AG09309 (cell line): ENCODE measurements around the gene LAIR2.

ENCODE experiments used
- DNase-seq: peaks from one replicate; pipeline ENCODE4 v3.0.0-alpha.2; 2010; ENCODE audit warnings: low read depth
- H3K4me3 ChIP-seq: 2 replicates; pipeline ENCODE4 v1.5.1; 2011; ENCODE audit warnings: mild to moderate bottlenecking, low read depth, low read length, moderate library complexity; ENCODE audit not compliant: control insufficient read depth
- TF ChIP-seq, protein P1 (sequence below): IDR thresholded peaks from 2 replicates; pipeline ENCODE4 v1.5.1; 2011; ENCODE audit warnings: mild to moderate bottlenecking, low read depth, low read length, inconsistent platforms; ENCODE audit not compliant: insufficient read depth, control insufficient read depth; ENCODE audit errors: missing control alignments

The LAIR2 gene, protein sequence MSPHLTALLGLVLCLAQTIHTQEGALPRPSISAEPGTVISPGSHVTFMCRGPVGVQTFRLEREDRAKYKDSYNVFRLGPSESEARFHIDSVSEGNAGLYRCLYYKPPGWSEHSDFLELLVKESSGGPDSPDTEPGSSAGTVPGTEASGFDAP

DNA sequence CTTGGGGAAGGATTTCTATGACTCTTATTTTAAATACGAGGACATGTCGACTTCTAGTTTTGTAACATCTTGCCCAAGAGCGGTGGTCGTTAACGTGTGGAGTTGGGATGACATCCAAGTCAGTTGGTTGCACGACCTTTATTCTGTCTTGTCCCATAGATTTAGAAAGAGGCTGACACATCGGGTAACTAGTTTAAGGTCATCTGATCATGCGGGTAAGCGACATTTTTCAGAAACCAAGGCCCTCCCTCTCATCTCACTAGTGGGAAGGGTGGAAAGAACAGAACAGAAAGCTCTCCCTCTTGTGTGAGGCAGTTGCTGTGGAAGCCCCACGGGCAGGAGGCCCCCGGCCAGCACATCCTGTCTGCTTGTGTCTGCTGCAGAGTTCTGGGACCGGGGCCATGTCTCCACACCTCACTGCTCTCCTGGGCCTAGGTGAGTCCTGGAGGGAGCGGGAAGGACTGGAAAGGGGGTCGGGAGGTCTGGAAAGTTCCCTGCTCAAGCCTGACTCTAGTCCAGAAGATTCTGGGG lies at the start of gene LAIR2:
Gene LAIR2 (plus strand): TSS at position 314 of the 531 bp plus-strand sequence. CDS start 88 bp downstream, at position 402.
- no peak within 1 kb of the TSS for H3K4me3 ChIP-seq

DNA sequence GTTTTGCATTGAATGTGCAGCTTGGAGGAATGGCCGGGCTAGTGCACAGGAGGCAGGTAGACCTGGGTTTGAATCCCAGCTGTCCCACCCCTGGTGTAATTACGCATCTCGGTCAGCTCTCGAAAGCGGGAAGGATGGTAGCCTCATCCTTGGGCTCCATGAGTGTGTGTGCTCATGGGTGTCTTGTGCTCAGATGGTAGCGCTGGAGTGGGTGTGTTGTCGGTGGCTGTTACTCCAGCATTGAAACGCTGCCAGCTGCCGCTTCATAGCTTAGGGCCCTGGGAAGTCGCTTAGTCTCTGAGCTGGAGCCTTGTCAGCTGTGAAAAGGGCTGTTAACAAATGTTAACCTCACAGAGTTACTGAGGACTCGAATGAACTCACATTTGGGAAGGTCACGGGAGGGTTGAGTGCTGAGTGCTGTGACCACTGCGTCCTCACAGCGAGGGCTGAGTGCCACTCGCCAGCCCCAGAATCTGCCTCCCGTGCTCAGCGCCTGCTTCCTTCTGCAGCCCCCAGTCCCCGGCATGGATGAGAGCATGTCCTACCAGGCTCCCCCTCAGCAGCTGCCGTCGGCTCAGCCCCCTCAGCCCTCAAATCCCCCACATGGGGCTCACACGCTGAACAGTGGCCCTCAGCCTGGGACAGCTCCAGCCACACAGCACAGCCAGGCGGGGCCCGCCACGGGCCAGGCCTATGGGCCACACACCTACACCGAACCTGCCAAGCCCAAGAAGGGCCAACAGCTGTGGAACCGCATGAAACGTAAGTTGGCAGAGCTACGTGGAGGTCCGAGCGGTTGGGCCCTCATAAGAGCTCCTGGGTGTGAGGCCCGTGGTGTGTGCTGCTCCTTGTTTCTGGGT lies 48.5 kb upstream of the LAIR2 start:
- TF ChIP-seq, protein P1, sequence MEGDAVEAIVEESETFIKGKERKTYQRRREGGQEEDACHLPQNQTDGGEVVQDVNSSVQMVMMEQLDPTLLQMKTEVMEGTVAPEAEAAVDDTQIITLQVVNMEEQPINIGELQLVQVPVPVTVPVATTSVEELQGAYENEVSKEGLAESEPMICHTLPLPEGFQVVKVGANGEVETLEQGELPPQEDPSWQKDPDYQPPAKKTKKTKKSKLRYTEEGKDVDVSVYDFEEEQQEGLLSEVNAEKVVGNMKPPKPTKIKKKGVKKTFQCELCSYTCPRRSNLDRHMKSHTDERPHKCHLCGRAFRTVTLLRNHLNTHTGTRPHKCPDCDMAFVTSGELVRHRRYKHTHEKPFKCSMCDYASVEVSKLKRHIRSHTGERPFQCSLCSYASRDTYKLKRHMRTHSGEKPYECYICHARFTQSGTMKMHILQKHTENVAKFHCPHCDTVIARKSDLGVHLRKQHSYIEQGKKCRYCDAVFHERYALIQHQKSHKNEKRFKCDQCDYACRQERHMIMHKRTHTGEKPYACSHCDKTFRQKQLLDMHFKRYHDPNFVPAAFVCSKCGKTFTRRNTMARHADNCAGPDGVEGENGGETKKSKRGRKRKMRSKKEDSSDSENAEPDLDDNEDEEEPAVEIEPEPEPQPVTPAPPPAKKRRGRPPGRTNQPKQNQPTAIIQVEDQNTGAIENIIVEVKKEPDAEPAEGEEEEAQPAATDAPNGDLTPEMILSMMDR: no peak
- H3K4me3 ChIP-seq: no peak overlapping the region
- DNase-seq: no peak

More for the DNA sequence above, at the start of gene LAIR2:
- no peak for DNase-seq
- TF ChIP-seq, protein P1: no peak

DNA sequence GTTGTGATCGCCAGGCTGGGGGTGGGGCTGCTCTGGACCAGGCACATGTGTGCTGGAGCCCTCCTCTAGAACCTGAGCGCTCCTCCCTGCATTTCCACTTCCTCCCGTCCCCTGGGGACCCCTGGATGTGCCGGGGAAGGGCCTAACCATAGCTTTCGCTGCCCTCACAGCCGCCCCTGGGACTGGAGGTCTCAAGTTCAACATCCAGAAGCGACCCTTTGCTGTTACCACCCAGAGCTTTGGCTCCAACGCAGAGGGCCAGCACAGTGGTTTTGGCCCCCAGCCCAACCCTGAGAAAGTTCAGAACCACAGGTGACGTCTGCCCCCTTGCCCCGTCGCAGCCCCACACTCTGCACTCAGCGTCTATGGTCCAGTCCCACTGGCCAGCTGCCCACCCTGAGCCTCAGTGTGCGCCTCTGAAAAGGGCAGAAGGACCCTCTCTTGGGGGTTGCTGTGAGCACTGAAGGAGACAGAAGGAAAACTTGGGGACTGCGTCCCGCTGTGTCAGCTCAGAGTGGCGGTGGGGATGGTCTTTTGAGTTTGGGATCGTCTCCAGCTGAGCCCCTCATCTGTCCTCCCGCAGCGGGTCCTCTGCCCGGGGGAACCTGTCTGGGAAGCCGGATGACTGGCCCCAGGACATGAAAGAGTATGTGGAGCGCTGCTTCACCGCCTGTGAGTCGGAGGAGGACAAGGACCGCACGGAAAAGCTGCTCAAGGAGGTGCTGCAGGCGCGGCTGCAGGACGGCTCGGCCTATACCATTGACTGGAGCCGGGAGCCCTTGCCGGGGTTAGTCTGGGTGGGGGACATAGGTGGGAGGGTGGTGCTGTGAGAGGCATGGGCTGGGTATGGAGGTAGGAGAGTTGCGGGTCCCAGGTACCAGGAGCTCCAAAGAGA lies 47.6 kb upstream of the LAIR2 start:
- H3K4me3 ChIP-seq: no peak overlapping the region
- TF ChIP-seq, protein P1: no peak
- no peak for DNase-seq

DNA sequence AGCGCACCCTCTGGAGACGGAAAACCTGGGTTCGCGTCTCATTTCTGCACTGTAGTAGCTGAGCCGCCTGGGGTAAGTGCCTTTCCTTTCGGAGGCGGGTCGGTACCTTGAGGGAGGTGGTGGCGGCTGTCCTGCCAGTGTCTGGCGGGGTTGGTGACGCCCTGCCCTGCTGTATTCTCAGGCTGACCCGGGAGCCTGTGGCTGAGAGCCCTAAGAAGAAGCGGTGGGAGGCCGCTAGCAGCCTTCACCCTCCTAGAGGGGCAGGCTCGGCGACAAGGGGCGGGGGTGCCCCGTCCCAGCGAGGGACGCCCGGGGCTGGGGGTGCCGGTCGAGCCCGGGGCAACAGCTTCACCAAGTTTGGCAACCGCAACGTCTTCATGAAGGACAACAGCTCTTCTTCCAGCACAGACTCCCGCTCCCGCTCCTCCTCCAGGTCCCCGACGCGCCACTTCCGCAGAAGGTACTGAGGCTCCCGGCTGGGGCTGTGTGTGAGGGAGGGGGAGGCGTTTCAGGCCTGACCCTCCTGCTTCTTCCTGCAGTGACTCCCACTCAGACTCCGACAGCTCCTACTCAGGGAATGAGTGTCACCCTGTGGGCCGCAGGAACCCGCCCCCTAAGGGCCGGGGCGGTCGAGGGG lies 46.7 kb upstream of the LAIR2 start:
- no peak for DNase-seq
- TF ChIP-seq, protein P1: no peak
- H3K4me3 ChIP-seq: no peak overlapping the region

DNA sequence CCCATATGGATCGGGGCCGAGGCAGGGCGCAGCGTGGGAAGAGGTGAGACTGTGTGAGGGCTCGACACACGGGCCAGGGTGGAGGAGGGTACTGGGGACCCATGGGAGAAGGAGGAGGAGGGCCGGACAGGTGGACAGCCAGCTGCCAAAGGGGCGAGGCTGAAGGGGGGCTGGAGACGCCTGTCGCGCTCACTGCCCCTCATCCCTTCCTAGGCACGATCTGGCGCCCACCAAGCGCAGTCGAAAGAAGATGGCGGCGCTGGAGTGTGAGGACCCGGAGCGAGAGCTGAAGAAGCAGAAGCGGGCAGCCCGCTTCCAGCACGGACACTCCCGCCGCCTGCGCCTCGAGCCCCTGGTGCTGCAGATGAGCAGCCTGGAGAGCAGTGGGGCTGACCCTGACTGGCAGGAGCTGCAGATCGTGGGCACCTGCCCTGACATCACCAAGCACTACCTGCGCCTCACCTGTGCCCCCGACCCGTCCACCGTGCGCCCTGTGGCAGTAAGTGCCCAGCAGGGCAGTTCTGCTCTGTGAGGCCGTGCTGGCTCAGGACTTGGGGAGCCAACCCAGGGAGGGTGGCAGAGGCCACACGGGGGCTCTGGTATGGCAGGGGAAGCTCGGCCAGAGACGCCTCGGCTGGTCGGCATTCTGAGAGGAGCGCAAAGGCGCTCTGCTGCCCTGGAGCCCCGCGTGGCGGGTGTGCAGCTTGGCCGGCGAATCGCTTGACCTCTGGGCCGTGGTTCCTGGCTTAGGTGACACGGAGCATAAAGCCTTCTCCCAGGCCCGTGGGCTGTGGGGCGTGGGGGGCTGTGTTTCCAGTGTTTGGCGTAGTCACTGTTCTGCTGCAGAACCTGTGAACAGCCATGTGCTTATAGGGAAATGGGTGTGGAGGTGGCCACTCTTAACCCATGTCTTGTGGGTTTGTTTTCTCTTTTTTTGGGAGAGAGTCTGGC lies 45.9 kb upstream of the LAIR2 start:
- H3K4me3 ChIP-seq: no peak overlapping the region
- TF ChIP-seq, protein P1: no peak
- no peak for DNase-seq
